HFF-Myc (cell line): ENCODE results near the gene ACTRT2.

Source experiments
- DNase-seq: peaks from one replicate; pipeline ENCODE4 v3.0.0-alpha.2; 2011; ENCODE audit warnings: low read depth; ENCODE audit errors: extremely low read depth
- H3K4me3 ChIP-seq: replicated peaks from 2 replicates; pipeline ENCODE4 v1.5.1; 2011; ENCODE audit warnings: low read depth, mild to moderate bottlenecking, control low read depth, low read length
- TF ChIP-seq, protein P1 (sequence below): IDR thresholded peaks from 2 replicates; pipeline ENCODE4 v1.5.1; 2012; ENCODE audit warnings: mild to moderate bottlenecking, low read depth, low read length, control low read depth; ENCODE audit errors: missing control alignments

ACTRT2 gene

DNA sequence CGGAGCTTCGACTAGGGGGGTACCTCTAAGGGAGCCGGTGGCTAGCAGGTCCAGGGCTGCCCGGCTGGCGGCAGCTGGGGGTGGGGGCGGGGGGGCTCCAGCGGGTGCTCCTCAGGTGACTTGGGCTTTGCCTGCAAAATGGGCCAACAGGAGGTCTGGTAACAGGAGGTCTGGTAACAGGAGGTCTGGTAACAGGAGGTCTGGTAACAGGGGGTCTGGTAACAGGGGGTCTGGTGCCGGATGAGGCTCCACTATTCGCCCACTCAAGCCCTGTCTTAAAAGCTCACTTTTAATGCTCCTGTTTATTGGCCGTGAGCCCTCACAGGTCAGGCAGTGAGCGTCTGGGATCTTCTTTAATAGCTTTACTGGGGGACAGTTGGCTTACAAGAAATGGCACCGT is 40.4 kb upstream of the ACTRT2 start:
- TF ChIP-seq, protein P1, sequence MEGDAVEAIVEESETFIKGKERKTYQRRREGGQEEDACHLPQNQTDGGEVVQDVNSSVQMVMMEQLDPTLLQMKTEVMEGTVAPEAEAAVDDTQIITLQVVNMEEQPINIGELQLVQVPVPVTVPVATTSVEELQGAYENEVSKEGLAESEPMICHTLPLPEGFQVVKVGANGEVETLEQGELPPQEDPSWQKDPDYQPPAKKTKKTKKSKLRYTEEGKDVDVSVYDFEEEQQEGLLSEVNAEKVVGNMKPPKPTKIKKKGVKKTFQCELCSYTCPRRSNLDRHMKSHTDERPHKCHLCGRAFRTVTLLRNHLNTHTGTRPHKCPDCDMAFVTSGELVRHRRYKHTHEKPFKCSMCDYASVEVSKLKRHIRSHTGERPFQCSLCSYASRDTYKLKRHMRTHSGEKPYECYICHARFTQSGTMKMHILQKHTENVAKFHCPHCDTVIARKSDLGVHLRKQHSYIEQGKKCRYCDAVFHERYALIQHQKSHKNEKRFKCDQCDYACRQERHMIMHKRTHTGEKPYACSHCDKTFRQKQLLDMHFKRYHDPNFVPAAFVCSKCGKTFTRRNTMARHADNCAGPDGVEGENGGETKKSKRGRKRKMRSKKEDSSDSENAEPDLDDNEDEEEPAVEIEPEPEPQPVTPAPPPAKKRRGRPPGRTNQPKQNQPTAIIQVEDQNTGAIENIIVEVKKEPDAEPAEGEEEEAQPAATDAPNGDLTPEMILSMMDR: no peak
- no peak for DNase-seq
- H3K4me3 ChIP-seq: no peak overlapping the region

DNA sequence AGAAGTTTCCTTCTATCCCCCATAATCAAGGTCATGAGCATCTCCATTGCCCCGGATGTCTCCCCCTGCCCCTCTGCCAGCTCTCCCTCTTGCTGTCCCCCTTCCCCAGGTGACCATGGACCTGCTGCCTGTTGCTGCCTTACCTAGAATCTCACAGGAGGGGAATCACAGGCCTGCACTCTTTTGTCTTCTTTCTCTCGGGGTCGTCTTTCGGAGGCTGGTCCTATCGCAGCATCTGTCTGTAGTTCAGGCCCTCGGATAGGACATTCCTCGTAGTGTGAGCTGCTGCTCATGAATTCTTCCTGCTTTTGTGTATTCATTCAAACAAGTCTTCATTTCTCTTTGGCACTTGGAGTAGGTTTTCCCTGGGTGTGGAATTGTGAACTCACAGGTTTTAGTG is 39.9 kb upstream of the ACTRT2 start:
- H3K4me3 ChIP-seq: no peak overlapping the region
- TF ChIP-seq, protein P1: no peak
- no peak for DNase-seq

DNA sequence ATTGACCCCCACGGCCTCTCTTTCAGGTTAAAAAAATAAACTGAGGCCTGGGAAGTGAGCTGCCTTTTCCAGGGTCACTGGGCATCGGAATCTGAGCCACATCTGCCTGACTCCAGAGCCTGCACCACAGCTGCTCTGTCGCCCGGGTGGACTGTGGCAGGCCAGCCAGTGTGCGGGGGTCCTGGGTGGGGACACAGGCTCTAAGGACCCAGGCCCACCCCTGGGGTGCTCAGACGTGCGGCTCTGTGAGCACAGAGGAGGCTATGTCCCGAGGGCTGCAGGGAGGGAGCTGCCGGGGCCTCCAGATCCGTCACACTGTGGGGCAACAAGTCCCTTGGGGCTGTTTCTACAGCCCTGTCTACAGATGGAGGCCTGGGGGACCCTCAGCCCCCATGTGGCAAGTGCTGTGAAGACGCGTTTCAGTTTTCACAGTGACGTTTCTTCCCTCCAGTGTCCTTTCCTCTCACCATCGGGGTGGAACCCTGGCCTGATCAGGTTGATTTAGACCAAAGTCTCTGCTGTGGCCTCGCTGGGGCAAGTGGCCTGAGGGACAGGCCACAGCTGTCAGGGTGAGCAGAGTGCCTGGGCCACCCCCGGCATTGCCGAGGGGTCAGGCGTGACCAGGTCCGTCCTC is 39.2 kb upstream of the ACTRT2 start:
- no peak for DNase-seq
- H3K4me3 ChIP-seq: no peak overlapping the region
- TF ChIP-seq, protein P1: no peak

DNA sequence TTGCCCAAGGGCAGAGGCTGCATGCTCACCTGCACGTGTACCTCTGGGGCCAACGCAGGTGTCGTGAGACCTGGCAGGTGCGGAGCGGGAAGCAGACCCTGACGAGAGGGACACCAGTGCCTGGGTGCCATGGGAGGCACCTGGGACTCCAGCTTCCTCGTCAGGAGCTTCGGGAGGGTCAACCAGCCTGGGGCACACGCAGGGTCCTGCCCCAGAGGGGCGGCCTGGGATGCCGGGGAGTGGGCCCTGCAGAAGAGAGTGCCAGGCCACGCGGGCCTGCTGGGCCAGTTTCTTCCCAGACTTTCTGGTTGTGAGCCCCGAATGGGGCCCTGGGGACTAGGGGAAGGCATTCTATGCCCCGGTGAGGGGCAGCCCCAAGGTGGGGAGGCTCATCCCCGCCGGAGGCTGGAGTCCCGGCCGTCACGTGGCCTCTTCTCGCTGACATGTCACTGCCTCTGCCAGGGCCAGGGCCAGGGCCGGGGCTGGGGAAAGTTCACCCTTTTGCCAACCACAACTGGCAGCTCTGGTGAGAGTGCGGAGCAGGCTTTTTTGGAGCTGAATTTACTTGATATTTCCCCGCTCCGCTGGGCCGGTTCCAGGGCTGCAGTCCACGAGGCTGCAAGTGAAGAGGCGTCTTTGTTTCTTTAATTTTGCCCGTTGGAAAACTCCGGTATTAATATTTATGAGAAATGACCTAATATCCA is 38.5 kb upstream of the ACTRT2 start:
- no peak overlapping the region for H3K4me3 ChIP-seq
- no peak for DNase-seq
- TF ChIP-seq, protein P1: no peak

DNA sequence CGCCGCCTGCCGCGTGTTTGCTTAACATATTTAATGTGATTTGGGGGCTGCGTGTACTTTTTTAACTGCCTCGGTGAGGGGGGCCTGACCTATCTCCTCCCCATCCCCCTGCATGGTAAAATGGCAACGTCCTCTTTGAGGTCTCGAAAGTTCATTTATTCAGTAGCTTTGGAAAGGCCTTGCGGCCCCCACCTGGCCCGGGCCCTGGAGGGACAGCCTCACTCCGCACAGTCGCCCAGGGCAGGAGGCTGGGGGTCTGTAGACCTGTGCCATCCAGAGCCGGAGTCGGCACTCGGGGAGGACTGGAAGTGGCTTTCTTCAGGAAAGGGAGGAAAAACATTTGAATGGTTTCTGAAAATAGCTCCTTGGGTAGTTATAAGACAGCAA is 38.0 kb upstream of the ACTRT2 start:
- TF ChIP-seq, protein P1: no peak

DNA sequence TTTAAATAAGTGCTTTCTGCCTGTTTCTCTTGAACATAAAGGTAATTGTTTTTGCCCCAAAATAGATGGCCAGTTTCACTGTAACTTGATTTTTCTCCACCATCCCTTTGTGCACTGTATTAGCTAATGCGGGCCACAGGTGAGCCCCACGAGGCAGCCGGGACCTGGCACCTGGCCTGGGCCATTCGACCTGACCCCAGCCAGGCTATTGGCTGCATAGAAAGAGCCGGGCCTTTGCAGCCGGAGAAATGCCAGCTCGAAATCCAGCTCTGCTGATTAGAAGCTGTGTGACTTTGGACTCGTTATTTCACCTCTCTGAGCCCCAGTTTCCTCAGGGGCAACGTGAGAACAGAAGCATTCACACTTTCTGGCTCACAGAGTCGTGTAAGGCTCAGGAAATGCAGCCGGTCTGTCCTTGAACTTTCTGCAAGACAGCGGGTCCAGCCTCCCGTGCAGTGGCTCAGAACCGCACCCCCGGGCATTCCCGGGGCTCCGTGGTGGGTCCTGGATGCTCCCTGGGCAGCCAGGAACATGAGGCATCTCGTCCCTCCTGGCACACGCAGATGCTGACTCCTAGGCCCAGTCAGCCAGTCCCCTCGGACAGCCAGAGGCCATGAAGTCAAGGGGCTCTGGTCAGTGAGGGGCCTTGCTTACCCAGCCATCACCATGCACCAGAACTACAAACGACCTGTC is 37.4 kb upstream of the ACTRT2 start:
- no peak overlapping the region for H3K4me3 ChIP-seq
- DNase-seq: no peak
- TF ChIP-seq, protein P1: no peak

More for the DNA sequence above, 38.0 kb upstream of the ACTRT2 start:
- no peak for DNase-seq
- no peak overlapping the region for H3K4me3 ChIP-seq
